ENCODE results near the gene FAM3A. TPM values are rescaled to one million over a fixed set of nuclear protein-coding genes. Genes with fewer than 3 reads are reported as not detected.
"Not testable (repeated sequence)": the region's sequence is repeated elsewhere in the genome, so short reads cannot be mapped to it uniquely, and the experiment has no call there.

The FAM3A gene
- total and polyA plus RNA-seq, 2 of the 4 experiments (the other 2 are of a cell fraction): 14.0 to 47.2 TPM

DNA sequence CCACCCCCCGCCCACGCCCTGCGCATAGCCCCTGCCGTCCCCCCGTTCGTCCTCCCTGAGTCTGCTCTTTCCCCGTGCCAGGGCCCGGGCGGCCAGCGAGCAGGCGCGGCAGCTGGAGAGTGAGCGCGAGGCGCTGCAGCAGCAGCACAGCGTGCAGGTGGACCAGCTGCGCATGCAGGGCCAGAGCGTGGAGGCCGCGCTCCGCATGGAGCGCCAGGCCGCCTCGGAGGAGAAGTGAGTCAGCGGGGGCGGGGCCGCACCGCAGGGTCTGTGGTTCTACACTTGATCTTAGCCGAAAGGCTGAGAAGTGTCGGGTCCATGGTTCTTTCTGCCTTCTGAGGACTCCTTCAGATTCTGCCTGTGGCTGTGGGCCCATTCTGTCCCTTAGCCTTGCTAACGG is 44.3 kb upstream of the FAM3A start:
- H2AFZ ChIP-seq (replicated peaks; ENCODE audit: low read length, poor library complexity); H4K20me1 ChIP-seq (ENCODE audit: insufficient read depth, low read length); POLR2A ChIA-PET (ENCODE audit: unreplicated experiment); DNase-seq; H2BK15ac ChIP-seq (ENCODE audit: low read depth, low read length); H3K14ac ChIP-seq (replicated peaks; ENCODE audit: low read depth, low read length); in situ Hi-C loops (cut with MboI; ENCODE audit: low sequenced_read_pairs); H2BK120ac ChIP-seq (ENCODE audit: low read depth, low read length); H3K23ac ChIP-seq (ENCODE audit: low read depth, low read length); H2BK5ac ChIP-seq (ENCODE audit: low read depth, low read length, poor library complexity, severe bottlenecking); H3K4me1 ChIP-seq (ENCODE audit: control insufficient read depth, insufficient read depth, low read length); CTCF ChIA-PET; H2BK20ac ChIP-seq (ENCODE audit: low read depth, low read length); H3K4ac ChIP-seq (ENCODE audit: low read depth, low read length); H3K9ac ChIP-seq (ENCODE audit: low read depth, low read length); H3K79me1 ChIP-seq (ENCODE audit: low read depth in 1 of 2, low read length in 2 of 2); H2AK9ac ChIP-seq (replicated peaks; ENCODE audit: low read depth, low read length, poor library complexity); H3K36me3 ChIP-seq (ENCODE audit: control insufficient read depth, insufficient read depth, low read length); H3K27ac ChIP-seq (ENCODE audit: insufficient read depth, low read length); BruUV-seq (replicated peaks); H4K91ac ChIP-seq (ENCODE audit: insufficient read depth, low read depth, low read length); H3K4me3 ChIP-seq (ENCODE audit: insufficient read depth, low read depth, low read length); H3K4me2 ChIP-seq (ENCODE audit: low read depth, low read length); intact Hi-C loops (cut with micrococcal nuclease); H4K8ac ChIP-seq (ENCODE audit: low read depth in 2 of 2, low read length in 2 of 2); H4K5ac ChIP-seq (ENCODE audit: low read depth, low read length); H3K27me3 ChIP-seq (ENCODE audit: control insufficient read depth, insufficient read depth, low read length); H2AK5ac ChIP-seq (ENCODE audit: low read depth, low read length); H3K18ac ChIP-seq (ENCODE audit: low read depth, low read length); H3K9me1 ChIP-seq (ENCODE audit: insufficient read depth, low read length); H3K9me3 ChIP-seq (ENCODE audit: control insufficient read depth, insufficient read depth, low read length); dilution Hi-C loops (cut with HindIII; ENCODE audit: low sequenced_read_pairs, unreplicated experiment); H3K56ac ChIP-seq (ENCODE audit: extremely low read depth, insufficient read depth, low read length): not testable (repeated sequence)
- no CpG with 5 or more reads among the region's 31 CpGs for WGBS, 2 experiments (ENCODE audit: extremely low coverage in 2 of 2, insufficient read length in 1 of 2)
- 0 out of 2 replicates have a peak, but pooled peaks have one; percentile 12 for ATAC-seq (ENCODE audit: low read depth)

DNA sequence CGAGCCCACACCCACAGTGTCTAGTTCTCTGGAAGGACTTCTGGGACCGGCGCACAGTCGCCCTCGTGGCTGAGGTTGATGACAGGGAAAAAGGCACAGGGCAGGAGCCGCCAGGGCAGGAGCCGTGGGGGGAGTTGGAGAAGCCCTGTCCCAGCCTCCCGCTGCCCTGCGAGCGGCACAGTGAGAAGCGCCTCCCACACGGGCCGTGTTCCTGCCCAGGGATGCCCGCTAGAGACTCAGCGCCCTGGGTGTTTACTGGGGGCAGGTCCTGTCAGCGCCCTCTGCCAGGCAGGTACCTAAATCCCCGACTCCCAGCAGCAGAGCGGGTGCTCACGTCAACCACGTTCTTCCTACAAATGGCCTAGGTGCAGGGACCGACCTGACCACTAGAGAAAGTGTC is 42.9 kb upstream of the FAM3A start:
- POLR2A ChIA-PET (ENCODE audit: unreplicated experiment); BruUV-seq (replicated peaks): not testable (repeated sequence)
- no CpG with 5 or more reads among the region's 21 CpGs for WGBS, 2 experiments (ENCODE audit: extremely low coverage in 2 of 2, insufficient read length in 1 of 2)

More for the DNA sequence above, 42.9 kb upstream of the FAM3A start:
- H4K91ac ChIP-seq (ENCODE audit: insufficient read depth, low read depth, low read length); H2BK120ac ChIP-seq (ENCODE audit: low read depth, low read length); ATAC-seq (ENCODE audit: low read depth); H3K14ac ChIP-seq (replicated peaks; ENCODE audit: low read depth, low read length); DNase-seq; H2BK5ac ChIP-seq (ENCODE audit: low read depth, low read length, poor library complexity, severe bottlenecking); H3K9ac ChIP-seq (ENCODE audit: low read depth, low read length); H3K36me3 ChIP-seq (ENCODE audit: control insufficient read depth, insufficient read depth, low read length); H3K23ac ChIP-seq (ENCODE audit: low read depth, low read length); H3K4me3 ChIP-seq (ENCODE audit: insufficient read depth, low read depth, low read length); H3K27me3 ChIP-seq (ENCODE audit: control insufficient read depth, insufficient read depth, low read length); H3K79me1 ChIP-seq (ENCODE audit: low read depth in 1 of 2, low read length in 2 of 2); H2AFZ ChIP-seq (replicated peaks; ENCODE audit: low read length, poor library complexity); H3K4me2 ChIP-seq (ENCODE audit: low read depth, low read length); dilution Hi-C loops (cut with HindIII; ENCODE audit: low sequenced_read_pairs, unreplicated experiment); H4K5ac ChIP-seq (ENCODE audit: low read depth, low read length); H3K9me3 ChIP-seq (ENCODE audit: control insufficient read depth, insufficient read depth, low read length); H3K4me1 ChIP-seq (ENCODE audit: control insufficient read depth, insufficient read depth, low read length); H3K9me1 ChIP-seq (ENCODE audit: insufficient read depth, low read length); H2BK20ac ChIP-seq (ENCODE audit: low read depth, low read length); intact Hi-C loops (cut with micrococcal nuclease); H2AK9ac ChIP-seq (replicated peaks; ENCODE audit: low read depth, low read length, poor library complexity); H3K56ac ChIP-seq (ENCODE audit: extremely low read depth, insufficient read depth, low read length); H2BK15ac ChIP-seq (ENCODE audit: low read depth, low read length); in situ Hi-C loops (cut with MboI; ENCODE audit: low sequenced_read_pairs); H4K20me1 ChIP-seq (ENCODE audit: insufficient read depth, low read length); H3K4ac ChIP-seq (ENCODE audit: low read depth, low read length); H3K27ac ChIP-seq (ENCODE audit: insufficient read depth, low read length); H2AK5ac ChIP-seq (ENCODE audit: low read depth, low read length); CTCF ChIA-PET; H3K18ac ChIP-seq (ENCODE audit: low read depth, low read length); H4K8ac ChIP-seq (ENCODE audit: low read depth in 2 of 2, low read length in 2 of 2): not testable (repeated sequence)
